Measurements from ENCODE around the gene ELMO1. TPM values are rescaled to one million over a fixed set of nuclear protein-coding genes. Genes with fewer than 3 reads are reported as not detected.

ELMO1 gene
- total RNA-seq, 1 experiment from 2014 or later = 0.45 TPM

DNA sequence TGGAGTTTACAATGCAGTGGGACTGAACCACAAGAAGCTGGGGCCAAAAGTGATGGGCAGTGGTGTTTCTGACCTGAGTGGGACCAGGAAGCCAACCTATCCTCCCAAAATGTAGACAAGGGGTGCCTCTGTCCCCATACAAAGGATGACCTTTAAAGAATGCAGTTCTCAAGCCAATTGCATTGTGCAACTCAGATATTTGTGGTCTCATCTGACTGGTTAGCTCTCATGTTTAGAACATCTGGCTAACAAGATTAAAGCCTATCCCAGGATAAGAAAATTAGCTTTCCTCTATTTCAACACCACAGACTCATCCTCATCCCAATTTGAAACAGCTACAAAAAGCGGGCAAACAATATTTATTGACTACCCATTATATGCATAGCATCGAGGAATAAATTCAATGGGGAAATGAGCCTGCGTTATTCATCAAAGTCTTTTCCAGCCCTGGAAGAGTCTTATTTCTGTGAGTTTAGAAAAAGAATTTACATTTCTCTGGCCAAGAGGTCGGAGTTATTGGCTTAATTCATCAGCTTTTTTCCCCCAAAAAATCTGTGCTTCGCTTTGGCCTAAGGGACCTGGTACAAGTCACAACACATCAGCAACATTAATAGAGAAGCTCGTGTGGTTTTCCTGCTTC, 26.7 kb downstream of the ELMO1 start:
- DNase-seq (ENCODE audit: low read depth, low spot score) = peak; percentile 76
- in situ Hi-C loops (cut with HindIII; ENCODE audit: low pct_unique_long_range_greater_than_20kb, low sequenced_read_pairs) = no loop called here

GRCh38 chr7:37420946-37421695, 27.5 kb downstream of the ELMO1 start:
- no peak for DNase-seq (ENCODE audit: low read depth, low spot score)

DNA sequence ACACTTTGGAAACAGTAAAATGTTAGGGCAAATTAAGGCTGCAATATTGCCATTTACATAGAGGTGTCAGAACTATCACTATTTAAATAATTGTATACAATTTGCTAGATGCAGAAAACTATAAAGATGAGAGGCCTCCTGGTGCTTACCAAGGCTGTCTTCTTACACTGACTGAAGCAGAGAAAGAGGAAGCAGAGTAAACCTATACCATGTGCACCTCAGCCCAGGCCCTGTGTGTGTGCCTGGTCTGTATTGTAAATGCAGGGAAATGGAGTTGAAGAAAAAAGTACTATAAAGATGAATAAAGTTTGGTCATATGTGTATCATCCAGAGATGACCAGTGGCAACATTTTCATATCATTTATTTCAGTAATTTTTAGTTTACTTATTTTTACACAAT, 29.2 kb downstream of the ELMO1 start:
- in situ Hi-C loops (cut with HindIII; ENCODE audit: low pct_unique_long_range_greater_than_20kb, low sequenced_read_pairs) = no loop called here
- DNase-seq (ENCODE audit: low read depth, low spot score) = no peak

More at GRCh38 chr7:37420946-37421695, 27.5 kb downstream of the ELMO1 start:
- in situ Hi-C loops (cut with HindIII; ENCODE audit: low pct_unique_long_range_greater_than_20kb, low sequenced_read_pairs) = no loop called here

DNA sequence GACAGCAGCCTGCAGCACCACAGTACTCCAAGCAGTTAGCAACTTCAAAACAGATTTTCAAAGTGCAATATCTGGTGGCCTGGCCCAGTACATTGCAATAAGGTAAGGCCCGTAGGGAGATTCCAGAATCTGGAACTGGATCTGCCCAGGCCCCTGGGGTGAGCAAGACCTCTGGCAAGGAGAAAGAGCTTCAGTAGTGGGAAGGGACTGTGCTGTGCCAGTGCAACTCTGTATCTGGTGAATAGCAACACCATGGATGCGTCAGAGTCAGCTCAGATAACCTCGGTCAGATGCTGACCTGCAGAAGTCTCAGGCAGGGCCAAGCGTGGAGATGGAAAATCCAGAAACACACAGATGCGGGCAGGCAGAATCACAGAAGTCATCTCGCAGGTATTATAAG, 30.3 kb downstream of the ELMO1 start:
- DNase-seq (ENCODE audit: low read depth, low spot score) = no peak
- in situ Hi-C loops (cut with HindIII; ENCODE audit: low pct_unique_long_range_greater_than_20kb, low sequenced_read_pairs) = no loop called here

- DNase-seq (ENCODE audit: low read depth, low spot score) = no peak
- in situ Hi-C loops (cut with HindIII; ENCODE audit: low pct_unique_long_range_greater_than_20kb, low sequenced_read_pairs) = no loop called here
Observed at GRCh38 chr7:37417107-37417474, 31.6 kb downstream of the ELMO1 start.

GRCh38 chr7:37416378-37417106, 32.1 kb downstream of the ELMO1 start:
- in situ Hi-C loops (cut with HindIII; ENCODE audit: low pct_unique_long_range_greater_than_20kb, low sequenced_read_pairs) = no loop called here
- no peak for DNase-seq (ENCODE audit: low read depth, low spot score)

- in situ Hi-C loops (cut with HindIII; ENCODE audit: low pct_unique_long_range_greater_than_20kb, low sequenced_read_pairs) = no loop called here
- no peak for DNase-seq (ENCODE audit: low read depth, low spot score)
Observed at GRCh38 chr7:37415629-37416028, 33.0 kb downstream of the ELMO1 start.

DNA sequence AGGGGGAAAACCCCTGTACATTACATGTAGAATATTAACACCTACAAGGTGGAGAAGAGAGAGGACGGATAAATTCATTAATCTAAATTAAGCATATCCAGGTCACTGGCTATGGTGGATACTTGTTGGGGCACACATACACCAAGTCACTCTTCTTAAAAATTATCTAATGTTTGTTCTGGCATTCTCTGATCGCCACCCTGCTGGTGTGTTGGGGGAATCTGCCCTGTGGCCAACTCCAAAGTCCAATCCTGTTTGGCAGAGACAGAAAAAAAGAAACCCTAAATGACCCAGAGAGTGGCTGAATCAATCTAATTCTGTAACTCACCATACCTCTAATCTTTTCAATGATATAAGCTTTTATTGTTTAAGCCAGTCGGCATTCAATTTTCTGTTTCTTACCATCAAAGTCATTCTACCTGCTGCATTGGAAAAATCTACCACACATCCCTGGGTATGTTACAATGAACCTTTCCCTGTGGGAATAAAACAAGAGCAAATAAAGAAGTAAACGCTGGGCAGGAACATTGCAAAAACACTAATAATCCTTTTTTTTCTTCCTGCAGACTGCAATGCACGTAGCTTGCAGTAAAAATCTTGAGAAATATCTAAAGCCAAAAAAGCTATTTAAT, 34.2 kb downstream of the ELMO1 start:
- no peak for DNase-seq (ENCODE audit: low read depth, low spot score)
- in situ Hi-C loops (cut with HindIII; ENCODE audit: low pct_unique_long_range_greater_than_20kb, low sequenced_read_pairs) = no loop called here

GRCh38 chr7:37411444-37412034, 37.1 kb downstream of the ELMO1 start:
- in situ Hi-C loops (cut with HindIII; ENCODE audit: low pct_unique_long_range_greater_than_20kb, low sequenced_read_pairs) = no loop called here
- DNase-seq (ENCODE audit: low read depth, low spot score) = no peak

GRCh38 chr7:37410305-37411229, 38.1 kb downstream of the ELMO1 start:
- in situ Hi-C loops (cut with HindIII; ENCODE audit: low pct_unique_long_range_greater_than_20kb, low sequenced_read_pairs) = no loop called here
- no peak for DNase-seq (ENCODE audit: low read depth, low spot score)

DNA sequence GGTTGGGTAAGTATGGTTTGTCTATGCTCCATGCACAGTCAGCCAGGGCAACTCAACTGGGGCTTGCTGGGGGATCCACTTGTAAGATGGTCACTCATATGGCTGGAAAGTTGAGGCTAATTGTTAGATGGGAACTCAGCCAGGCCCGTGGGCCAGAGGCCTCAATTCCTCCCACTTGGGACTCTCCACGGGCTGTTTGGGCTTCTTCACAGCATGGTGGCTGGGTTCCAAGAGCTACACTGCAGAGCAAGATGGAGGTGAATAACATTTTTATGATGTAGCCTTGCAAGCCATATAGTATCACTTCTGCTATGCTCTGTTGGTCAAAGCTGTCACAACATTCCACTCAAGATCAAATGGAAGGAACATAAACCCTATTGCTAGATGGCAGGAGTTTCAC, 39.2 kb downstream of the ELMO1 start:
- DNase-seq (ENCODE audit: low read depth, low spot score) = no peak
- in situ Hi-C loops (cut with HindIII; ENCODE audit: low pct_unique_long_range_greater_than_20kb, low sequenced_read_pairs) = no loop called here

DNA sequence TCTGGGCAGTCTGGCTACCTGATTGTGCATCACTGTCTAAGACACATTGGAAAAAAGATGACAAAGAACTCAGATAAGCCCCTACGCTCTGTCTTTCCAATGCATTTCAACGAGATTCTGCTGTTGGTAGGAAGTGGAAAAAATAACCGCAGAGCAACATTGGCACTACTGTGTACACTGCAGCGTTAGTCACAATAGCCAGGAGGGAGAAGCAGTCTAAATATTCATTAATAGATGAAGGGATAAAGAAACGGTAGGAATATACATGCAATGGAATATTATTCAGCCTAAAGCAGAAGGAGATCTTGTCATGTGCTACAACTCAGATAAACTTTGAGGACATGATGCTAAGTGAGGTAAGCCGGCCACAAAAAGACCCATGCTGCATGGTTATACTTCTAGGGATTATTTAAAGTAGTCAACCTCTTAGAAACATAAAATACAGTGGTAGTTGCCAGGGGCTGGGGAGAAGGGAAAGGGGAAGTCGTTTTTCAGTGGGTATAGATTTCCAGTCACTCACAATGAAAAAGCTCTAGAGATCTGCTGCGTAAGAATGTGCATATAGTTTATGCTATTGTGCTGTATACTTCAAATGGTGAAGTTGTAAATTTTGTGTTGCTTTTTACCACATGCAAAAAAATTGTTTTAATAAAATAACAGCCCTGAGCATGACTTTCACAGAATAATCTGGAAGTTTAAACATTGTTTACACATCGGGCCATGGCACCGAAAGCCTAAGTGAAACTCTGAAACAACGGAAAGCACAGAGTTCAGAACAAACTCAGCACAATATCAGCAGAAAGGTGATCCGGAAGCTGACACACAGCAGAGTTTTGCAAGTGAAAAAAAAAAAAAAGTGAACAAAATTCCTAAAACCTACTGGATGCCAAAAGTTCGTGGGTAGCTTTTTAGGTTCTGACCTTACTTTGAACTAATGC, 40.1 kb downstream of the ELMO1 start:
- in situ Hi-C loops (cut with HindIII; ENCODE audit: low pct_unique_long_range_greater_than_20kb, low sequenced_read_pairs) = no loop called here
- no peak for DNase-seq (ENCODE audit: low read depth, low spot score)

DNA sequence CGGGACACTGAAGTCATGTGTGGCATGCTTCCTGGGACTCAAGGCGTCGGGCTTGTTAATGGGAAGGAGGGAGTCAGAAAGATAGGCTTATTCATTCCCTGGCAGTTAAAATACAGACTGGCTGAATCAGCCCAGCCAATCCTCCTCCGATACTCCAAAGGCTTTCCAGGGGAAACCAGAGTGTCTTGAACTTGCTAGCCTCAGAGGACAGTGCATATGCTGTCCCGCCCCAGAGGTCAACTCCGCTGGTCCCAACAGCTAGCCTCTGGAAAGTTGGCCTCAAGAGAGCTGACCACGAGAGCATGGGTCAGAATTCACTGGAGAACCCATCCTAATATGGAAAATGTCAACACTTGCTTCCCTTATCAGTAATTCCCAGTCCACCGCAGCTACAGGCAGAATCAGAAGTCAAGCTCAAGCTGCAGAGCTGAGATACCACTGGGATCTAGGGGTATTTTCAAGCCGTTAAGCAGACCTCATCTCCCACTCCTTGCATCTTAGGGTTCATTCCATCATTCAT, 43.0 kb downstream of the ELMO1 start:
- in situ Hi-C loops (cut with HindIII; ENCODE audit: low pct_unique_long_range_greater_than_20kb, low sequenced_read_pairs) = no loop called here
- no peak for DNase-seq (ENCODE audit: low read depth, low spot score)

GRCh38 chr7:37405128-37405527, 43.5 kb downstream of the ELMO1 start:
- in situ Hi-C loops (cut with HindIII; ENCODE audit: low pct_unique_long_range_greater_than_20kb, low sequenced_read_pairs) = no loop called here
- no peak for DNase-seq (ENCODE audit: low read depth, low spot score)

DNA sequence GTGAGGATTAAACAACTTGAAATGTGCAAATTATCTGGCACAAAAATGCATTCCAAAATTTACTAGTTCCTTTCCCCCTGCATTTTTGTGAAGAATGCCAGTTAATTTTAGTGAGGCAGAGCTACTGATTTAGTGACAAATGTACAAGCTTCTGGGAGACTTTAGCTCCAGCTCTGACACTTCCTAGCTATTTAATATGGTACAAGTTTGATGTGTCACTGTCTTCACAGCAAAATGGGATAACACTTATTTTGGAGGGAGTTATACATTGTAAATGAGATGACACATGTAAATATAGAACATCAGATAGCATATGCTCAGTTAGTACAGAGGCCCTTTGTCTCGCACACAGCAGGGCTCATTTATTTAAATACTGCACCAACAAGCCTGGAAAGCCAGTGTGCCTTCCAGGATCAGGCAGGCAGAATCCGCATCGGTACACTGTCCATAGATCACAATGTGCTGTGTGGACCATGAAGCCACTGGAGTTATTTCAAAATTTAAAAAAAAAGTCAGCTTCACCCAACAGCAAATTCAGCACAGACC, 48.7 kb downstream of the ELMO1 start:
- peak; percentile 21 for DNase-seq (ENCODE audit: low read depth, low spot score)
- in situ Hi-C loops (cut with HindIII; ENCODE audit: low pct_unique_long_range_greater_than_20kb, low sequenced_read_pairs) = no loop called here

- DNase-seq (ENCODE audit: low read depth, low spot score) = no peak
- in situ Hi-C loops (cut with HindIII; ENCODE audit: low pct_unique_long_range_greater_than_20kb, low sequenced_read_pairs) = no loop called here
Observed at GRCh38 chr7:37398403-37398802, 50.3 kb downstream of the ELMO1 start.

Measured in SK-MEL-5 (cell line).